ENCODE results near the gene SMYD3. TPM values are rescaled to one million over a fixed set of nuclear protein-coding genes. Genes with fewer than 3 reads are reported as not detected.

The SMYD3 gene
- total and polyA plus RNA-seq, 9 of the 15 experiments (the other 6 are each of a cell fraction or from before 2014, with no cell fraction given), result 128 to 440 (median 197) TPM

- TF ChIP-seq, protein P1, sequence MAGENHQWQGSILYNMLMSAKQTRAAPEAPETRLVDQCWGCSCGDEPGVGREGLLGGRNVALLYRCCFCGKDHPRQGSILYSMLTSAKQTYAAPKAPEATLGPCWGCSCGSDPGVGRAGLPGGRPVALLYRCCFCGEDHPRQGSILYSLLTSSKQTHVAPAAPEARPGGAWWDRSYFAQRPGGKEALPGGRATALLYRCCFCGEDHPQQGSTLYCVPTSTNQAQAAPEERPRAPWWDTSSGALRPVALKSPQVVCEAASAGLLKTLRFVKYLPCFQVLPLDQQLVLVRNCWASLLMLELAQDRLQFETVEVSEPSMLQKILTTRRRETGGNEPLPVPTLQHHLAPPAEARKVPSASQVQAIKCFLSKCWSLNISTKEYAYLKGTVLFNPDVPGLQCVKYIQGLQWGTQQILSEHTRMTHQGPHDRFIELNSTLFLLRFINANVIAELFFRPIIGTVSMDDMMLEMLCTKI (IDR thresholded peaks at IDR 0.05; ENCODE audit: partially characterized antibody), result no peak
- TF ChIP-seq, protein P2, sequence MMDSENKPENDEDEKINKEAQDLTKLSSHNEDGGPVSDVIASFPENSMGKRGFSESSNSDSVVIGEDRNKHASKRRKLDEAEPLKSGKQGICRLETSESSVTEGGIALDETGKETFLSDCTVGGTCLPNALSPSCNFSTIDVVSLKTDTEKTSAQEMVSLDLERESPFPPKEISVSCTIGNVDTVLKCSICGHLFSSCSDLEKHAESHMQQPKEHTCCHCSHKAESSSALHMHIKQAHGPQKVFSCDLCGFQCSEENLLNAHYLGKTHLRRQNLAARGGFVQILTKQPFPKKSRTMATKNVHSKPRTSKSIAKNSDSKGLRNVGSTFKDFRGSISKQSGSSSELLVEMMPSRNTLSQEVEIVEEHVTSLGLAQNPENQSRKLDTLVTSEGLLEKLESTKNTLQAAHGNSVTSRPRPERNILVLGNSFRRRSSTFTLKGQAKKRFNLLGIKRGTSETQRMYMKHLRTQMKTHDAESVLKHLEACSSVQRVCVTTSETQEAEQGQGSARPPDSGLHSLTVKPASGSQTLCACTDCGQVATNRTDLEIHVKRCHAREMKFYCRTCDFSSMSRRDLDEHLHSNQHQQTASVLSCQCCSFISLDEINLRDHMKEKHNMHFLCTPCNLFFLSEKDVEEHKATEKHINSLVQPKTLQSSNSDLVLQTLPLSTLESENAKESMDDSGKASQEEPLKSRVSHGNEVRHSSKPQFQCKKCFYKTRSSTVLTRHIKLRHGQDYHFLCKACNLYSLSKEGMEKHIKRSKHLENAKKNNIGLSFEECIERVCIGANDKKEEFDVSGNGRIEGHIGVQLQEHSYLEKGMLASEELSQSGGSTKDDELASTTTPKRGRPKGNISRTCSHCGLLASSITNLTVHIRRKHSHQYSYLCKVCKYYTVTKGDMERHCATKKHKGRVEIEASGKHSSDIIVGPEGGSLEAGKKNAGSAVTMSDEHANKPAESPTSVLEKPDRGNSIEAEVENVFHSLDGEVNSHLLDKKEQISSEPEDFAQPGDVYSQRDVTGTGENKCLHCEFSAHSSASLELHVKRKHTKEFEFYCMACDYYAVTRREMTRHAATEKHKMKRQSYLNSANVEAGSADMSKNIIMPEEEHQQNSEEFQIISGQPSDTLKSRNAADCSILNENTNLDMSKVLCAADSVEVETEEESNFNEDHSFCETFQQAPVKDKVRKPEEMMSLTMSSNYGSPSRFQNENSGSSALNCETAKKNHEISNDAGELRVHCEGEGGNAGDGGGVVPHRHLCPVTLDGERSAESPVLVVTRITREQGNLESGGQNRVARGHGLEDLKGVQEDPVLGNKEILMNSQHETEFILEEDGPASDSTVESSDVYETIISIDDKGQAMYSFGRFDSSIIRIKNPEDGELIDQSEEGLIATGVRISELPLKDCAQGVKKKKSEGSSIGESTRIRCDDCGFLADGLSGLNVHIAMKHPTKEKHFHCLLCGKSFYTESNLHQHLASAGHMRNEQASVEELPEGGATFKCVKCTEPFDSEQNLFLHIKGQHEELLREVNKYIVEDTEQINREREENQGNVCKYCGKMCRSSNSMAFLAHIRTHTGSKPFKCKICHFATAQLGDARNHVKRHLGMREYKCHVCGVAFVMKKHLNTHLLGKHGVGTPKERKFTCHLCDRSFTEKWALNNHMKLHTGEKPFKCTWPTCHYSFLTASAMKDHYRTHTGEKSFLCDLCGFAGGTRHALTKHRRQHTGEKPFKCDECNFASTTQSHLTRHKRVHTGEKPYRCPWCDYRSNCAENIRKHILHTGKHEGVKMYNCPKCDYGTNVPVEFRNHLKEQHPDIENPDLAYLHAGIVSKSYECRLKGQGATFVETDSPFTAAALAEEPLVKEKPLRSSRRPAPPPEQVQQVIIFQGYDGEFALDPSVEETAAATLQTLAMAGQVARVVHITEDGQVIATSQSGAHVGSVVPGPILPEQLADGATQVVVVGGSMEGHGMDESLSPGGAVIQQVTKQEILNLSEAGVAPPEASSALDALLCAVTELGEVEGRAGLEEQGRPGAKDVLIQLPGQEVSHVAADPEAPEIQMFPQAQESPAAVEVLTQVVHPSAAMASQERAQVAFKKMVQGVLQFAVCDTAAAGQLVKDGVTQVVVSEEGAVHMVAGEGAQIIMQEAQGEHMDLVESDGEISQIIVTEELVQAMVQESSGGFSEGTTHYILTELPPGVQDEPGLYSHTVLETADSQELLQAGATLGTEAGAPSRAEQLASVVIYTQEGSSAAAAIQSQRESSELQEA (IDR thresholded peaks at IDR 0.05; ENCODE audit: low read depth), result no peak
- TF ChIP-seq, protein P3, sequence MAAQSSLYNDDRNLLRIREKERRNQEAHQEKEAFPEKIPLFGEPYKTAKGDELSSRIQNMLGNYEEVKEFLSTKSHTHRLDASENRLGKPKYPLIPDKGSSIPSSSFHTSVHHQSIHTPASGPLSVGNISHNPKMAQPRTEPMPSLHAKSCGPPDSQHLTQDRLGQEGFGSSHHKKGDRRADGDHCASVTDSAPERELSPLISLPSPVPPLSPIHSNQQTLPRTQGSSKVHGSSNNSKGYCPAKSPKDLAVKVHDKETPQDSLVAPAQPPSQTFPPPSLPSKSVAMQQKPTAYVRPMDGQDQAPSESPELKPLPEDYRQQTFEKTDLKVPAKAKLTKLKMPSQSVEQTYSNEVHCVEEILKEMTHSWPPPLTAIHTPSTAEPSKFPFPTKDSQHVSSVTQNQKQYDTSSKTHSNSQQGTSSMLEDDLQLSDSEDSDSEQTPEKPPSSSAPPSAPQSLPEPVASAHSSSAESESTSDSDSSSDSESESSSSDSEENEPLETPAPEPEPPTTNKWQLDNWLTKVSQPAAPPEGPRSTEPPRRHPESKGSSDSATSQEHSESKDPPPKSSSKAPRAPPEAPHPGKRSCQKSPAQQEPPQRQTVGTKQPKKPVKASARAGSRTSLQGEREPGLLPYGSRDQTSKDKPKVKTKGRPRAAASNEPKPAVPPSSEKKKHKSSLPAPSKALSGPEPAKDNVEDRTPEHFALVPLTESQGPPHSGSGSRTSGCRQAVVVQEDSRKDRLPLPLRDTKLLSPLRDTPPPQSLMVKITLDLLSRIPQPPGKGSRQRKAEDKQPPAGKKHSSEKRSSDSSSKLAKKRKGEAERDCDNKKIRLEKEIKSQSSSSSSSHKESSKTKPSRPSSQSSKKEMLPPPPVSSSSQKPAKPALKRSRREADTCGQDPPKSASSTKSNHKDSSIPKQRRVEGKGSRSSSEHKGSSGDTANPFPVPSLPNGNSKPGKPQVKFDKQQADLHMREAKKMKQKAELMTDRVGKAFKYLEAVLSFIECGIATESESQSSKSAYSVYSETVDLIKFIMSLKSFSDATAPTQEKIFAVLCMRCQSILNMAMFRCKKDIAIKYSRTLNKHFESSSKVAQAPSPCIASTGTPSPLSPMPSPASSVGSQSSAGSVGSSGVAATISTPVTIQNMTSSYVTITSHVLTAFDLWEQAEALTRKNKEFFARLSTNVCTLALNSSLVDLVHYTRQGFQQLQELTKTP (IDR thresholded peaks at IDR 0.05; ENCODE audit: low read depth in 1 of 2, partially characterized antibody in 2 of 2), result peak in 1 of 2 experiments; percentile 50
- TF ChIP-seq POLR2A (conservative IDR thresholded peaks at IDR 0.05) (no peak), ETV1 (tag; conservative IDR thresholded peaks at IDR 0.05; ENCODE audit: low read depth) (peak; percentile 96), JUNB (CRISPR knock-in tag; conservative IDR thresholded peaks at IDR 0.05) (peak; percentile 76), ZNF134 (CRISPR knock-in tag; conservative IDR thresholded peaks at IDR 0.05) (peak; percentile 91), LEF1 (IDR thresholded peaks at IDR 0.05) (peak; percentile 61; the same call in 1 of the 2 replicates), HNRNPL (IDR thresholded peaks at IDR 0.05; ENCODE audit: low read depth, low read length) (no peak), CBX1 (IDR thresholded peaks at IDR 0.05; ENCODE audit: low read depth) (no peak), MAFG (tag; conservative IDR thresholded peaks at IDR 0.05) (peak; percentile 99)
These were observed 396.5 kb downstream of the SMYD3 start (continued) for GRCh38 chr1:246110343-246111219.

All from K562 (cell line).